SK-MEL-5 (cell line): Measurements from ENCODE around the gene SLC17A9. TPM values are rescaled to one million over a fixed set of nuclear protein-coding genes. Genes with fewer than 3 reads are reported as not detected.

Experiments used
- DNase-seq: peaks from one replicate; pipeline ENCODE4 v3.0.0-alpha.2; 2016; ENCODE audit warnings: low read depth, low spot score
- in situ Hi-C: cut with HindIII; loops from 2 replicates; pipeline ENCODE4 v1.10.0; 2016; ENCODE audit warnings: low sequenced_read_pairs, high pct_unique_total_duplicates, low pct_unique_long_range_greater_than_20kb
- total RNA-seq: library from RNA; depleted of rRNA; stranded (reverse); fragments of >200 nt; shearing (Covaris generic); gene quantifications from 2 replicates; pipeline ENCODE4 v1.2.3, GENCODE V29; 2014

The SLC17A9 gene
- total RNA-seq, 1 experiment from 2014 or later = not detected

DNA sequence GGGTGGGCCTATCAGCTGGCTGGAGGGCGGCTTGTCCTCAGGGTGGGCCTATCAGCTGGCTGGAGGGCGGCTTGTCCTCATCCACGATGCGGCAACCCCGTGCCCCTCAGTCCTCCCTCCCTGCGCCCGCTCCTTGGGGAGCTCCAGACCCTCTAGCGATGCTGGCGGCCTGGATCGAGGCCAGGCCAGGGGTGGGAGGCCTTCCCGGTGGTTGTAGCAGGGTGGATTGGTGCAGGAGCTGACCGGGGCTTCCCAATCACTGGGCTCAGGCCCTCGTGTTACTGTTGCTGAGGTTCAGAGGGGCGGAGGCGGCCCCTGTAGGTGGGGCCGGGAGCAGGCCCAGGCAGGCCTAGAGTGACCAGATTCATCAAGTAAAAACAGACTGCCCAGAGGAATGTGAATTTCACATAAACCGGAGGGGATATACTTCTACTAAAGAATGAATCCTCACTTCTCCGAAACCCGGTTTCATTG lies 8.8 kb downstream of the SLC17A9 start:
- in situ Hi-C loops = no loop called here
- DNase-seq = no peak

- in situ Hi-C loops = no loop called here
- no peak for DNase-seq
Observed at GRCh38 chr20:62961799-62962198, 9.3 kb downstream of the SLC17A9 start.

- no peak for DNase-seq
- in situ Hi-C loops = no loop called here
Observed at GRCh38 chr20:62962221-62962879, 9.8 kb downstream of the SLC17A9 start.

GRCh38 chr20:62962891-62963613 lies 10.5 kb downstream of the SLC17A9 start:
- in situ Hi-C loops = no loop called here
- no peak for DNase-seq

GRCh38 chr20:62963614-62964397 lies 11.3 kb downstream of the SLC17A9 start:
- in situ Hi-C loops = no loop called here

DNA sequence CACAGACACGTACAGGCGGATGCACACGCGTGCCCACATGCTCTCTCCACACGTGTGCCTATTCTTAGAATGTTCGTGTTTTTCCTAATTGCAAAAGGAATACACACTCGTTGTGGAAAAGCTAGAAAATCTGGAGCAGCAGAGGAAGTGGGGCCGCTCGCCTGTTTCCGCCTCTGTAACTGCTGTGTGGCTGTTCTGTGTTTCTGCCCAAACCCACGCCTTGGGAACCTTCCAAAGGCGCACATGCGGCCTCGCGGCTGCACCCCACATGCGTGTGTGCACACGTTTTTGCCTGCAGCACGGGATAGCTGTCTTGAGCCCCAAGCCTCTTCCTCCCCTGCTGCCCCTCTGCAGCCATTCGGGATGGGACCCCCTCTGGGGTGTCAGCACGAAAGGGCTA lies 12.2 kb downstream of the SLC17A9 start:
- in situ Hi-C loops = no loop called here

More at GRCh38 chr20:62963614-62964397, 11.3 kb downstream of the SLC17A9 start:
- DNase-seq = no peak

DNA sequence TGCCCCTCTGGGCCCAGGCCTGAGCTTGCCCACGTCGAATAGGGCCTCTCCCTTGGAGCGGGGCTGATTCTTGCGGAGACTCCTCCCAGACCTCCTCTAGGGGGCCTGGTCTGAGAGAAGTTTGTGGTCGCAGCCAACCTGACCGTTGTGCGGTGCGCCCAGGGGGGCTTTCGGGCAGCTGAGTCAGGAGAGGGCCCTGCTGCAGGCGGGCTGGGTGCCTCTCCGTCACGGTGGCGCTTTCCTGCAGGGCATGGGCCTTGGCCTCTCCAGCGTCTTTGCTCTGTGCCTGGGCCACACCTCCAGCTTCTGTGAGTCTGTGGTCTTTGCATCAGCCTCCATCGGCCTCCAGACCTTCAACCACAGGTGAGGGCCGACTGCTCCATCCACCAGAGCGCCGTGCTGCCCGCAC lies 12.9 kb downstream of the SLC17A9 start:
- in situ Hi-C loops = no loop called here
- no peak for DNase-seq

More for the DNA sequence above, 12.2 kb downstream of the SLC17A9 start:
- no peak for DNase-seq

GRCh38 chr20:62966212-62967148 lies 14.0 kb downstream of the SLC17A9 start:
- no peak for DNase-seq
- in situ Hi-C loops = no loop called here

DNA sequence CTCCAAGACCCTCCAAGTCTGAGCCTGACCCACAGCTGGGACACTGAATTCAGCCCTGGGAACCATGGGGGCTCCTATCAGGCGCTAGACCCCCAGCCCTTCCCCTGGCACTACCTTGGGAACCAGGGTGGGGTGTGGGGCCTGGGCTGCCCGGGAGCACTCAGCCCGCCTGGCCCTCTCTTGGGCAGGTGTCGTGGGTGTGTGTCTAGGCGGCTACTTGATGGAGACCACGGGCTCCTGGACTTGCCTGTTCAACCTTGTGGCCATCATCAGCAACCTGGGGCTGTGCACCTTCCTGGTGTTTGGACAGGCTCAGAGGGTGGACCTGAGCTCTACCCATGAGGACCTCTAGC lies 14.6 kb downstream of the SLC17A9 start:
- DNase-seq = no peak
- in situ Hi-C loops = no loop called here

- no peak for DNase-seq
- in situ Hi-C loops = no loop called here
Observed at GRCh38 chr20:62967628-62968351, 15.3 kb downstream of the SLC17A9 start.

DNA sequence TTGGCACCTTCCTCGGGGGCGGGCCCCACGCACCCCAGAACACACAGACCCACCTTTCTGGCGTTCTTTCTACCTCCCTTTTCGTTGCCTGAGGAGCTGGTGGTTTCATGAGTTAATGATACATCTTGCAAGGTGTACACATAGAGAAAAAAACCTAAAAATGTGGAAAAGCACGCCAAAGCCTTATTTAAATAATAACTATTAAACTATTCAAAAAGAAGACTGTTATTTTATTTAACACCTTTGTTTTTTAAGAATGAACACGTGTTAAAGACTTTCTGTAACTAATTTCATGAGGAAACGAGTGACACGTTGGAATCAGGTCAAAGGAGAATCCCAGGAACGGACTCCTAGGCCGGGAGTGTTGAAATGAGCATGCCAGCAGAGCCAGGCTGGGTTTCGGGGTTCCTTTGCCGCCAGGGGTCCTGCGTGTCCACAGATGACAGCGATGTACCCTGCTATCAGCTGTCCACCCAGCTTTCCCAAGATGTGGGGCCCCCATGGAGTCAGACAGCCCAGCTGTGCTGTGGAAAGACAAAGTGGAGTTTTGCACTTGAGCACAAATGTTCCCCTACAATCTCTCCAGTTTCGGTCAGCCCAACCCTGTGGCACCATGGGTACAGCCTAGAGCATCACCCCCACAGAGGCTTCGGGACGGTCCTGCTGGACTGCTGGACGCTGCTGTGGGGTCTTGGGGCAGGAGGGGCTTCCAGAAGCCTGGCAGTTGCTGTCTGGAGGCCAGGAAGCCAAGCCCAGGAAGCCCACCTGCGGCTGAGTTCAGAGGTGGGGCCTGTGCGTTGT lies 16.1 kb downstream of the SLC17A9 start:
- DNase-seq = no peak
- in situ Hi-C loops = no loop called here

DNA sequence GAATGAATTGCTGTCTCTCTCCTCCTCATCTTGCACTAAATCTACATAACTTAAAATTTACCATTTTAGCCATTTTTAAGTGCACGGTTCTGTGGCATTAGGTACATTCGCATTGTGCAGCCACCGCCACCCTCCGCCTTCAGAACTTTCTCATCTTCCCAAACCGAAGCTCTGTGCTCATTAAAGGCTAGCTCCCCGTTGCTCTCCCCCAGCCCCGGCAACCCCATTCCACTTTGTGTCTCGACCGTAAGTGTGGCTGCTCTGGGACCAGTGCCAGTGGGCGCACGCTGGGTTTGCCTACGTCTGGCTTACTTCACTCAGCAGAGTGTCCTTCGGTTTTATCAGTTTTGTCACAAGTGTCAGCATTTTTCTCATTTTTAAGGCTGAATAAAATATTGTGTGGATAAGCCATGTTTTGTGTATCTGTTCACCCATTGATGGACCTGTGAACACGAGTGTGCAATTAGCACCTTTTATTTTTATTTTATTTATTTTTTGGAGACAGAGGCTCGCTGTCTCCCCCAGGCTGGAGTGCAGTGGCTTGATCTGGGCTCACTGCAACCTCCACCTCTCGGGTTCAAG lies 16.8 kb downstream of the SLC17A9 start:
- no peak for DNase-seq
- in situ Hi-C loops = no loop called here

- DNase-seq = no peak
- in situ Hi-C loops = no loop called here
Observed at GRCh38 chr20:62969939-62970306, 17.4 kb downstream of the SLC17A9 start.

DNA sequence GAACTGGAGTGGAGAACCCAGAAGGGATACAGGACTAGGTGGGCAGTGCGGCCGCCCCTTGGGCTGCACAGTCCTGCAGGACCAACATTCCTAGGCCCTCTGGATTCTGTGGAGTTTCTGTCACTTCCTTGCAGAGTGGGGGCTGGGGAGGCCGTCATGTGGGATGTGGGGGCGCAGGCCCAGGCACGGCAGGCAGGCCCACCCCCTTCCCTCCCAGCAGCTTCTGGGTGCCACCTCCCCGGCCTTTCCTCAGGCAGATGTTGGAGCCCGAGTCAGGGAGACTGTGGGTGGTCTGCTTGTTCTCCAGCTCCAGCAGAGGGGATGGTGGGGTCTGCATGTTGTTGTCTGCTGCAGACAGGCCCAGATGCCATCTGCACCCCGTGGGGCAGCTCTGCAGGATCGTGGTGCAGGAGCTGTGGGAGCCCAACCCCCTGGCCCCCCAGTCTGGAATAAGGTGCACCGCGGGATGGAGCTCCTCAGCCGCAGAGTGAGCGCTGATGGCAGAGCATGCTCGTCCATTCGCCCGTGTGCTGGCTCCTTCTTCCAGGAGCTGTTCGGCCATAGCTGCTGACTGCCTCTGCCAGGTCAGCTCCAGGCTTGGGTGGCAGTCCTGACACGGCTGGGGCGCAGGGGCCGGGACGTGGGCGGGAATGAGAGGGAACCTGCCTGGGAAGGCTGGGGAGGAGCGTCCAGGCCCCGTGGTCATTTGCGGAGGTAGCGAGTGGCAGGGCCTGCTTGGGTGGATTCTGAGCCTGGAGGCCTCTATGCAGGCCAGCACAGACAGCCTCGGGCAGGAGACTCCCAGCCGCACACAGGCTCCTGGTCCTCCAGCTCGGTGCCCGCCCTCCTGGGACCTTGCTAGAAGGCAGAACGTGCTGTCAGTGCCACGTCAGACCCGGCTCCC lies 18.1 kb downstream of the SLC17A9 start:
- no peak for DNase-seq
- in situ Hi-C loops = no loop called here
